MM.1S (cell line): ENCODE data around the gene NDUFAF8.

ENCODE experiments used
- CTCF ChIP-seq: fragments of 300-600 bp; sonication (generic); IDR thresholded peaks from 2 replicates; pipeline ENCODE4 v1.5.1; 2016; ENCODE audit warnings: antibody characterized with exemption, low read length, mixed read lengths
- EZH2phosphoT487 ChIP-seq: fragments of 300-600 bp; sonication (generic); IDR thresholded peaks from 2 replicates; pipeline ENCODE4 v1.6.1; 2018; ENCODE audit warnings: antibody characterized with exemption, low read length

GRCh38 chr17:81241203-81241602 lies 2.1 kb downstream of the NDUFAF8 start:
- no peak for TF ChIP-seq CTCF
- no peak for TF ChIP-seq EZH2phosphoT487
